Breast epithelium (tissue), 4 donors: Measurements from ENCODE around the gene CMTM3. TPM values are rescaled to one million over a fixed set of nuclear protein-coding genes. Genes with fewer than 3 reads are reported as not detected.

Experiments
- DNase-seq, 2 donors: peaks; one replicate each; pipeline ENCODE4 v3.0.0-alpha.2; 2019; ENCODE audit warnings: low spot score in 2 of 2
- H3K27ac ChIP-seq, 2 donors: fragments of 200-600 bp; sonication (generic) in 1 of 2; one replicate each; pipeline ENCODE4 v1.5.1; 2016 to 2019; ENCODE audit warnings: mild to moderate bottlenecking in 1 of 2
- H3K27me3 ChIP-seq, 2 donors: fragments of 200-600 bp; sonication (generic) in 1 of 2; one replicate each; pipeline versions ENCODE4 v1.5.1 to v1.6.0; 2017 to 2019; ENCODE audit warnings: control low read depth in 1 of 2, mild to moderate bottlenecking in 1 of 2
- H3K36me3 ChIP-seq: fragments of 200-600 bp; one replicate; pipeline ENCODE4 v1.5.1; 2019
- H3K4me1 ChIP-seq, 2 donors: fragments of 200-600 bp; sonication (generic); one replicate each; pipeline ENCODE4 v1.5.1; 2016 to 2019; ENCODE audit warnings: control low read depth in 1 of 2
- H3K4me3 ChIP-seq, 3 donors: fragments of 200-600 bp; sonication (generic); 1 replicate in 2 of 3; 2 replicates in 1 of 3; pipeline ENCODE4 v1.5.1; 2016 to 2019; ENCODE audit warnings: mild to moderate bottlenecking in 3 of 3, moderate library complexity in 2 of 3
- H3K9me3 ChIP-seq, 2 donors: fragments of 200-600 bp; sonication (generic) in 1 of 2; one replicate each; pipeline ENCODE4 v1.5.1; 2016 to 2019; ENCODE audit warnings: control low read depth in 1 of 2
- POLR2A ChIP-seq: fragments of 450-650 bp; IDR thresholded peaks from one replicate; pipeline ENCODE4 v1.6.1; 2016; ENCODE audit warnings: antibody characterized with exemption, mild to moderate bottlenecking, moderate library complexity
- POLR2AphosphoS5 ChIP-seq, 3 donors: sonication (generic); formaldehyde crosslinking; IDR thresholded peaks; one replicate each; pipeline ENCODE4 v1.6.1; 2017; ENCODE audit warnings: antibody characterized with exemption in 3 of 3
- intact Hi-C: fragments of 100-400 bp; cut with DNase I; formaldehyde crosslinking; loops from one replicate; pipeline ENCODE4 v1.15.1; 2023; ENCODE audit warnings: low total_unique reads
- total RNA-seq, 3 donors: library from RNA; depleted of rRNA; stranded (reverse); fragments of >200 nt; gene quantifications; one replicate each; pipeline ENCODE4 v1.1.0, GENCODE V29; 2016
- TF ChIP-seq, protein P1 (sequence below), 3 donors: fragments of 450-650 bp; IDR thresholded peaks; one replicate each; pipeline ENCODE4 v1.5.1; 2016 to 2017; ENCODE audit warnings: antibody characterized with exemption in 3 of 3, mild to moderate bottlenecking in 3 of 3, moderate library complexity in 3 of 3

CMTM3 gene
- total RNA-seq, 3 donors from 2014 or later: 19.5 to 54.9 (median 25.2) TPM

DNA sequence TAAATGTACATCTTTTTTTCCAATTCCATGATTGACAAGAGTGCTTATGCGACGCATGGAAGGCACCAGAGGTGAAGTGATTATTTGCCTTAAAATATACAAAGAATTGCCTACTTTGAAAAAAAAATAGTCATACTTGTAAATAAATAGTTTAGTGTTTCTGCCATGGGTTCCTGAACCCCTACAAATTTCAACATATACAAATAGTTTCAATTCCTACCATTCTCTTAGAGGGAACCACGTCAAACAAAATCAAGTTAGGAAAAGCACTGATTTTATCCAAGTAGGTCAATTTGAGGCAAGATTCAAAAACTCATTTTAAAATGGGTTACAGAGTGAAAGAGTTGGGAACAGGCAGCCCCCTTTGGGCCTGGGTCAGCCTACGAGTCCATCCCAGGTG, 11.7 kb downstream of the CMTM3 start:
- Histone ChIP-seq H3K4me3 (no peak overlapping the region), H3K4me1 (peaks cover 0 to 4% of the 10 kb centered on the region in 2 donors), H3K27me3 (no peaks in the 10 kb centered on the region), H3K27ac (no peak overlapping the region), H3K36me3 (peaks cover 6% of the 10 kb centered on the region), H3K9me3 (no peaks in the 10 kb centered on the region)
- intact Hi-C loops: no loop called here
- DNase-seq: no peak
- TF ChIP-seq POLR2A: no peak
- TF ChIP-seq, protein P1, sequence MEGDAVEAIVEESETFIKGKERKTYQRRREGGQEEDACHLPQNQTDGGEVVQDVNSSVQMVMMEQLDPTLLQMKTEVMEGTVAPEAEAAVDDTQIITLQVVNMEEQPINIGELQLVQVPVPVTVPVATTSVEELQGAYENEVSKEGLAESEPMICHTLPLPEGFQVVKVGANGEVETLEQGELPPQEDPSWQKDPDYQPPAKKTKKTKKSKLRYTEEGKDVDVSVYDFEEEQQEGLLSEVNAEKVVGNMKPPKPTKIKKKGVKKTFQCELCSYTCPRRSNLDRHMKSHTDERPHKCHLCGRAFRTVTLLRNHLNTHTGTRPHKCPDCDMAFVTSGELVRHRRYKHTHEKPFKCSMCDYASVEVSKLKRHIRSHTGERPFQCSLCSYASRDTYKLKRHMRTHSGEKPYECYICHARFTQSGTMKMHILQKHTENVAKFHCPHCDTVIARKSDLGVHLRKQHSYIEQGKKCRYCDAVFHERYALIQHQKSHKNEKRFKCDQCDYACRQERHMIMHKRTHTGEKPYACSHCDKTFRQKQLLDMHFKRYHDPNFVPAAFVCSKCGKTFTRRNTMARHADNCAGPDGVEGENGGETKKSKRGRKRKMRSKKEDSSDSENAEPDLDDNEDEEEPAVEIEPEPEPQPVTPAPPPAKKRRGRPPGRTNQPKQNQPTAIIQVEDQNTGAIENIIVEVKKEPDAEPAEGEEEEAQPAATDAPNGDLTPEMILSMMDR (IDR thresholded peaks at IDR 0.05): no peak
- TF ChIP-seq POLR2AphosphoS5 (IDR thresholded peaks at IDR 0.05): no peak

DNA sequence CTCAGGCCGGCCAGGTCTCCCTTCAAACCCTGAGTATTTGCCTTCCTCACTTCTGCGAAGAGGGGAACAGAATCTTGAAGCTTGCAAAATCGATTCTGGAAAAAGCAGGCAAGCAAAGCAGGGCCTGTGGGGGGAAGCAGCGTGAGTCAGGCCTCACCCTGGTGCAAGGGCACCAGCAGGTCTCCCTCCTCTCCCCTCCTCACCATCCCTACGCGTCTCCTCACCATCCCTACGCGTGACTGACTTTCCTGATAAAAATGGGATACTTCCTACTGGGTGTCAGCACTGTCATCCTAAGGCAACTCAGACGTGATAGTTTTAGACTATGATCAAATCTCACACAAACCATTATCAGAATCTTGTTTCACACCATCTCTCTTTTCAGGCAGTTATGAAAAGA, 12.1 kb downstream of the CMTM3 start:
- TF ChIP-seq POLR2AphosphoS5 (IDR thresholded peaks at IDR 0.05) (no peak), POLR2A (no peak)
- TF ChIP-seq, protein P1 (IDR thresholded peaks at IDR 0.05): no peak
- Histone ChIP-seq H3K4me1 (peaks cover 0 to 4% of the 10 kb centered on the region in 2 donors), H3K9me3 (no peaks in the 10 kb centered on the region), H3K27ac (no peak overlapping the region), H3K36me3 (peaks cover 6% of the 10 kb centered on the region), H3K4me3 (no peak overlapping the region), H3K27me3 (no peaks in the 10 kb centered on the region)
- no peak for DNase-seq
- intact Hi-C loops: no loop called here

DNA sequence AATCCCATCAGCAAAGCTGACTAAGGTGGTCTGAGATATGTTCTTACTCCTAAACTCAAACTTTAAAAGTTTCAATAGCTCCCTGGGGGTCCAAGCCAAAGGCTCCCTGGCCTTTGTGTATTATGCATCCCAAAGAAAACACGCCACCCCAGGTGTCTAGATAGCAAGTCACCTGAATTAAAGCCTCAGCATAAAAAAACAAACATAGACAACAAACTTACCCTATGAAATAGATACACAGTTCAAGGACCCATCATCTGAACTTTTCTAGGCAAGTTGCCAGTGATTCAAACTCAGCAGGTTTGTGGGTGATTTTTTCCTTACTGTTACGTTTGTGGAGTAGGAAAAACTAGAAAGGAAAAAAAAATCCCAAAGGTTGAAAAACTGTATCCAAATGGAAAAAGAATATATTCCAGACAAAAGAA, 12.5 kb downstream of the CMTM3 start:
- DNase-seq: no peak
- intact Hi-C loops: no loop called here

DNA sequence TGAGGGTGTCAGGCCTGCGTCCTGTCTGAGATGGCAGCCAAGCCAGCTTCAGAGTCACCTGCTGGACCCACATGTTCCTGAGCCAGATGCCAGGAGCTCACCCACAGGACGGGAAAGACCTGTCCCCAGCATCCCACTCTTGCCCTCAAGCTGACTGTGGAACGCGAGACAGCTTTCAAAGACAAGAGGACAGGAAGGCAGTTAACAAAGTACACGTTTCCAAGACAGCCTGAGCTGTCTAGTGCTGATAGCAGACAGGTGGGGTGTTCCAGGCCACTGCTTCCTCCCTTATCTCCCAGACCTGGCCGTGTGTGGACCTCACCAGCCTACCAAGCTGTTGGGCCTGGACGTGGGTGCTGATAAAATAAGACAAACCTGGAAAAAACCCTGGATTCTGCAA, 13.2 kb downstream of the CMTM3 start:
- TF ChIP-seq POLR2AphosphoS5 (IDR thresholded peaks at IDR 0.05) (peak in 1 of 3 donors; percentile 48), POLR2A (no peak)
- TF ChIP-seq, protein P1 (IDR thresholded peaks at IDR 0.05): no peak
- intact Hi-C loops: no loop called here
- Histone ChIP-seq H3K36me3 (peaks cover 1% of the 10 kb centered on the region), H3K27ac (peak overlapping the region; percentile 76 to 78), H3K4me1 (peaks cover 0 to 4% of the 10 kb centered on the region in 2 donors), H3K9me3 (no peaks in the 10 kb centered on the region), H3K4me3 (no peak overlapping the region), H3K27me3 (no peaks in the 10 kb centered on the region)
- peak in 1 of 2 donors; percentile 79 for DNase-seq

More for the DNA sequence above, 12.5 kb downstream of the CMTM3 start:
- Histone ChIP-seq H3K4me3 (no peak overlapping the region), H3K4me1 (peaks cover 0 to 4% of the 10 kb centered on the region in 2 donors), H3K27me3 (no peaks in the 10 kb centered on the region), H3K27ac (no peak overlapping the region), H3K36me3 (peaks cover 6% of the 10 kb centered on the region), H3K9me3 (no peaks in the 10 kb centered on the region)
- TF ChIP-seq POLR2A: no peak
- TF ChIP-seq, protein P1 (IDR thresholded peaks at IDR 0.05): no peak
- TF ChIP-seq POLR2AphosphoS5 (IDR thresholded peaks at IDR 0.05): no peak

DNA sequence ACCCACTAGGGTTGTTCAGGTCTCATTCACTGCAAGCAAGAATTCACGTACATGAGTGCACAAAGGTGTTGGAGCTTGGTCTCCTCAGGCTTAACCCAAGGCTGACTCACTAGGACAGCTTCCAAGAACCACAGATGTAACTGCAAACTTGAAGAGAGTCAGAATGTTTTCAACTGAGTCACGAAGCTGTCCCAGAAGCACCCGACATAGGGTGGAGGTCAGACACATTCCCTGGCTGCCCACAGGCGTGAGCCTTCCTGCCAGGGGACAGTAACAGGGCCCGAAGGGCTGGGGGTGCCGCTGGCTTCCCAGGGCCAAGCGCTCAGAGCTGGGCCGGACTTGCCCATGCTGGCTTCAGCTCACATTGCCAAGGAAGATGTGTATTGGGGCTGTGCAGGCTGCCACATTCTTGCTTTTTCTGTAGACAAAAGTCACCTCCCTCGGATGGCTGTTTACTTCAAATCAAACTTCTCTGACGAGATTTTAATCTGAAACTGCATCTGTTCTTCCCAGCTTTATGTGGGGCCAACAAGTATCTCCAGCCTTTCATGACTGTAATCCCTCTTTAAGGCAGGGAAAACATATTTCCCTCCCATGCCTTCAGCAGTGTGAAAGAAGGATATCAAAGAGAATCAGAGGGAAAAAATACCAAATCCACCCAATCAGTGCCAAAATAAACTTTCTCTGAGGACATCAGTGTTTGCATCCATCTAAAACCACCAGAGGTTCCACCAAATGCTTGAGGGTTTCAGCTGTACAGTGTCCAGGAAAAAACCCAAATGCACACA, 14.3 kb downstream of the CMTM3 start:
- TF ChIP-seq POLR2A (no peak), POLR2AphosphoS5 (IDR thresholded peaks at IDR 0.05) (no peak)
- TF ChIP-seq, protein P1 (IDR thresholded peaks at IDR 0.05): no peak
- no peaks in the 10 kb centered on the region for H3K27me3 ChIP-seq
- peak overlapping the region; percentile 76 to 78 for H3K27ac ChIP-seq
- no peak for DNase-seq
- H3K4me3 ChIP-seq: no peak overlapping the region
- no peaks in the 10 kb centered on the region for H3K36me3 ChIP-seq
- peaks cover 0 to 4% of the 10 kb centered on the region in 2 donors for H3K4me1 ChIP-seq
- intact Hi-C loops: no loop called here
- H3K9me3 ChIP-seq: no peaks in the 10 kb centered on the region
